HepG2 (cell line): ENCODE results near the gene VPS9D1. TPM values are rescaled to one million over a fixed set of nuclear protein-coding genes. Genes with fewer than 3 reads are reported as not detected.

Source experiments
- CBX1 ChIP-seq: IDR thresholded peaks from one replicate; pipeline ENCODE4 v1.6.1; 2016; ENCODE audit warnings: antibody characterized with exemption, low read depth
- DR1 ChIP-seq: sonication (generic); formaldehyde crosslinking; IDR thresholded peaks from 2 replicates; pipeline ENCODE4 v1.8.0; 2021; ENCODE audit warnings: mild to moderate bottlenecking, missing genetic modification reagents, inconsistent platforms
- FOXC1 ChIP-seq: sonication (generic); formaldehyde crosslinking; IDR thresholded peaks from 2 replicates; pipeline ENCODE4 v1.8.0; 2022; ENCODE audit warnings: mild to moderate bottlenecking, missing genetic modification reagents, borderline replicate concordance
- FOXO1 ChIP-seq: sonication (generic); formaldehyde crosslinking; IDR thresholded peaks from 2 replicates; pipeline ENCODE4 v1.4.0; 2020; ENCODE audit warnings: missing genetic modification reagents
- KAT8 ChIP-seq: IDR thresholded peaks from 2 replicates; pipeline ENCODE4 v1.6.1; 2016; ENCODE audit warnings: missing genetic modification reagents, missing compliant biosample characterization
- SALL1 ChIP-seq: sonication (generic); formaldehyde crosslinking; IDR thresholded peaks from 2 replicates; pipeline ENCODE4 v1.8.0; 2022; ENCODE audit warnings: mild to moderate bottlenecking, missing genetic modification reagents
- TAF1 ChIP-seq: sonication (generic); formaldehyde crosslinking; IDR thresholded peaks from 2 replicates; pipeline ENCODE4 v1.4.0; 2020; ENCODE audit warnings: missing genetic modification reagents
- ZBTB3 ChIP-seq: sonication (generic); formaldehyde crosslinking; IDR thresholded peaks from 2 replicates; pipeline ENCODE4 v1.4.0; 2020; ENCODE audit warnings: low read depth, mild to moderate bottlenecking, moderate library complexity, missing genetic modification reagents, borderline replicate concordance
- ZFP41 ChIP-seq: sonication (generic); formaldehyde crosslinking; IDR thresholded peaks from 2 replicates; pipeline ENCODE4 v1.4.0; 2020; ENCODE audit warnings: mild to moderate bottlenecking, missing genetic modification reagents, borderline replicate concordance
- ZFX ChIP-seq: sonication (generic); formaldehyde crosslinking; IDR thresholded peaks from 2 replicates; pipeline ENCODE4 v1.4.0; 2020; ENCODE audit warnings: mild to moderate bottlenecking, low read depth, missing genetic modification reagents, moderate library complexity
- ZNF567 ChIP-seq: sonication (generic); formaldehyde crosslinking; IDR thresholded peaks from 2 replicates; pipeline ENCODE4 v1.8.1; 2023; ENCODE audit warnings: mild to moderate bottlenecking, missing genetic modification reagents, borderline replicate concordance
- polyA plus RNA-seq, 8 experiments: library from polyadenylated mRNA; depleted of rRNA in 3 of 8; stranded (reverse) in 7 of 8; unstranded in 1 of 8; fragments of >200 nt; fragmentation: Illumina TruSeq in 4 of 8; extraction: Trizol in 4 of 8; gene quantifications; 2 replicates each; pipeline versions ENCODE4 v1.2.1 to v1.2.3, GENCODE V29; 2011 to 2016; ENCODE audit warnings: low read depth in 4 of 8, missing spikeins in 1 of 8, mixed read lengths in 1 of 8; ENCODE audit not compliant: insufficient read depth in 1 of 8
- total RNA-seq, 5 experiments: library from RNA; depleted of rRNA; stranded (reverse); fragments of >200 nt; fragmentation: Illumina TruSeq; extraction: Trizol; gene quantifications; 2 replicates each; pipeline ENCODE4 v1.2.3, GENCODE V29; 2016; ENCODE audit warnings: low read depth in 1 of 5
- TF ChIP-seq, protein P1 (sequence below): sonication (generic); formaldehyde crosslinking; IDR thresholded peaks from 2 replicates; pipeline ENCODE4 v1.4.0; 2020; ENCODE audit warnings: missing genetic modification reagents, mild to moderate bottlenecking, borderline replicate concordance
- TF ChIP-seq, protein P2 (sequence below): sonication (generic); formaldehyde crosslinking; IDR thresholded peaks from 2 replicates; pipeline ENCODE4 v1.5.1; 2020; ENCODE audit warnings: missing genetic modification reagents, mild to moderate bottlenecking, borderline replicate concordance
- TF ChIP-seq, protein P3 (sequence below): IDR thresholded peaks from 2 replicates; pipeline ENCODE4 v1.6.1; 2016
- TF ChIP-seq, protein P4 (sequence below): sonication (generic); formaldehyde crosslinking; IDR thresholded peaks from 2 replicates; pipeline ENCODE4 v1.5.0; 2020; ENCODE audit warnings: missing genetic modification reagents
- TF ChIP-seq, protein P5 (sequence below): sonication (generic); formaldehyde crosslinking; IDR thresholded peaks from 2 replicates; pipeline ENCODE4 v1.5.1; 2020; ENCODE audit warnings: mild to moderate bottlenecking, missing genetic modification reagents, borderline replicate concordance

VPS9D1 gene
- total and polyA plus RNA-seq, 2 of the 13 experiments (the other 11 are each of a cell fraction or from before 2014, with no cell fraction given) = 10.1 to 13.2 TPM

GRCh38 chr16:89657442-89658220, 63.1 kb downstream of the VPS9D1 start, which contains the start of the genes CHMP1A and SPATA33 (continued):
- TF ChIP-seq DR1 (CRISPR knock-in tag) (peak; percentile 15; the same call in 1 of the 2 replicates), SALL1 (CRISPR knock-in tag) (peak; percentile 68), TAF1 (CRISPR knock-in tag) (peak; percentile 80), FOXC1 (CRISPR knock-in tag) (peak; percentile 84; the same call in 1 of the 2 replicates), ZFX (peak; percentile 90), CBX1 (peak; percentile 77), ZBTB3 (0 out of 2 replicates have a peak, but pooled peaks have one; percentile 1), ZNF567 (CRISPR knock-in tag) (peak; percentile 83; the same call in 1 of the 2 replicates), ZFP41 (CRISPR knock-in tag) (peak; percentile 64; the same call in 1 of the 2 replicates), FOXO1 (no peak; the same call in 1 of the 2 replicates), KAT8 (CRISPR knock-in tag) (peak; percentile 96)
- TF ChIP-seq, protein P1, sequence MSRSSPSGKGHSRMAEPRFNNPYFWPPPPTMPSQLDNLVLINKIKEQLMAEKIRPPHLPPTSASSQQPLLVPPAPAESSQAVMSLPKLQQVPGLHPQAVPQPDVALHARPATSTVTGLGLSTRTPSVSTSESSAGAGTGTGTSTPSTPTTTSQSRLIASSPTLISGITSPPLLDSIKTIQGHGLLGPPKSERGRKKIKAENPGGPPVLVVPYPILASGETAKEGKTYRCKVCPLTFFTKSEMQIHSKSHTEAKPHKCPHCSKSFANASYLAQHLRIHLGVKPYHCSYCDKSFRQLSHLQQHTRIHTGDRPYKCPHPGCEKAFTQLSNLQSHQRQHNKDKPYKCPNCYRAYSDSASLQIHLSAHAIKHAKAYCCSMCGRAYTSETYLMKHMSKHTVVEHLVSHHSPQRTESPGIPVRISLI (CRISPR knock-in tag) = 0 out of 2 replicates have a peak, but pooled peaks have one; percentile 41
- TF ChIP-seq, protein P2, sequence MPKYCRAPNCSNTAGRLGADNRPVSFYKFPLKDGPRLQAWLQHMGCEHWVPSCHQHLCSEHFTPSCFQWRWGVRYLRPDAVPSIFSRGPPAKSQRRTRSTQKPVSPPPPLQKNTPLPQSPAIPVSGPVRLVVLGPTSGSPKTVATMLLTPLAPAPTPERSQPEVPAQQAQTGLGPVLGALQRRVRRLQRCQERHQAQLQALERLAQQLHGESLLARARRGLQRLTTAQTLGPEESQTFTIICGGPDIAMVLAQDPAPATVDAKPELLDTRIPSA (CRISPR knock-in tag) = peak; percentile 40; the same call in 1 of the 2 replicates
- TF ChIP-seq, protein P3, sequence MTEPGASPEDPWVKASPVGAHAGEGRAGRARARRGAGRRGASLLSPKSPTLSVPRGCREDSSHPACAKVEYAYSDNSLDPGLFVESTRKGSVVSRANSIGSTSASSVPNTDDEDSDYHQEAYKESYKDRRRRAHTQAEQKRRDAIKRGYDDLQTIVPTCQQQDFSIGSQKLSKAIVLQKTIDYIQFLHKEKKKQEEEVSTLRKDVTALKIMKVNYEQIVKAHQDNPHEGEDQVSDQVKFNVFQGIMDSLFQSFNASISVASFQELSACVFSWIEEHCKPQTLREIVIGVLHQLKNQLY (CRISPR knock-in tag) = peak; percentile 31; the same call in 1 of the 2 replicates
- TF ChIP-seq, protein P4, sequence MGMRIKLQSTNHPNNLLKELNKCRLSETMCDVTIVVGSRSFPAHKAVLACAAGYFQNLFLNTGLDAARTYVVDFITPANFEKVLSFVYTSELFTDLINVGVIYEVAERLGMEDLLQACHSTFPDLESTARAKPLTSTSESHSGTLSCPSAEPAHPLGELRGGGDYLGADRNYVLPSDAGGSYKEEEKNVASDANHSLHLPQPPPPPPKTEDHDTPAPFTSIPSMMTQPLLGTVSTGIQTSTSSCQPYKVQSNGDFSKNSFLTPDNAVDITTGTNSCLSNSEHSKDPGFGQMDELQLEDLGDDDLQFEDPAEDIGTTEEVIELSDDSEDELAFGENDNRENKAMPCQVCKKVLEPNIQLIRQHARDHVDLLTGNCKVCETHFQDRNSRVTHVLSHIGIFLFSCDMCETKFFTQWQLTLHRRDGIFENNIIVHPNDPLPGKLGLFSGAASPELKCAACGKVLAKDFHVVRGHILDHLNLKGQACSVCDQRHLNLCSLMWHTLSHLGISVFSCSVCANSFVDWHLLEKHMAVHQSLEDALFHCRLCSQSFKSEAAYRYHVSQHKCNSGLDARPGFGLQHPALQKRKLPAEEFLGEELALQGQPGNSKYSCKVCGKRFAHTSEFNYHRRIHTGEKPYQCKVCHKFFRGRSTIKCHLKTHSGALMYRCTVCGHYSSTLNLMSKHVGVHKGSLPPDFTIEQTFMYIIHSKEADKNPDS (CRISPR knock-in tag) = peak; percentile 73; the same call in 1 of the 2 replicates
- TF ChIP-seq, protein P5, sequence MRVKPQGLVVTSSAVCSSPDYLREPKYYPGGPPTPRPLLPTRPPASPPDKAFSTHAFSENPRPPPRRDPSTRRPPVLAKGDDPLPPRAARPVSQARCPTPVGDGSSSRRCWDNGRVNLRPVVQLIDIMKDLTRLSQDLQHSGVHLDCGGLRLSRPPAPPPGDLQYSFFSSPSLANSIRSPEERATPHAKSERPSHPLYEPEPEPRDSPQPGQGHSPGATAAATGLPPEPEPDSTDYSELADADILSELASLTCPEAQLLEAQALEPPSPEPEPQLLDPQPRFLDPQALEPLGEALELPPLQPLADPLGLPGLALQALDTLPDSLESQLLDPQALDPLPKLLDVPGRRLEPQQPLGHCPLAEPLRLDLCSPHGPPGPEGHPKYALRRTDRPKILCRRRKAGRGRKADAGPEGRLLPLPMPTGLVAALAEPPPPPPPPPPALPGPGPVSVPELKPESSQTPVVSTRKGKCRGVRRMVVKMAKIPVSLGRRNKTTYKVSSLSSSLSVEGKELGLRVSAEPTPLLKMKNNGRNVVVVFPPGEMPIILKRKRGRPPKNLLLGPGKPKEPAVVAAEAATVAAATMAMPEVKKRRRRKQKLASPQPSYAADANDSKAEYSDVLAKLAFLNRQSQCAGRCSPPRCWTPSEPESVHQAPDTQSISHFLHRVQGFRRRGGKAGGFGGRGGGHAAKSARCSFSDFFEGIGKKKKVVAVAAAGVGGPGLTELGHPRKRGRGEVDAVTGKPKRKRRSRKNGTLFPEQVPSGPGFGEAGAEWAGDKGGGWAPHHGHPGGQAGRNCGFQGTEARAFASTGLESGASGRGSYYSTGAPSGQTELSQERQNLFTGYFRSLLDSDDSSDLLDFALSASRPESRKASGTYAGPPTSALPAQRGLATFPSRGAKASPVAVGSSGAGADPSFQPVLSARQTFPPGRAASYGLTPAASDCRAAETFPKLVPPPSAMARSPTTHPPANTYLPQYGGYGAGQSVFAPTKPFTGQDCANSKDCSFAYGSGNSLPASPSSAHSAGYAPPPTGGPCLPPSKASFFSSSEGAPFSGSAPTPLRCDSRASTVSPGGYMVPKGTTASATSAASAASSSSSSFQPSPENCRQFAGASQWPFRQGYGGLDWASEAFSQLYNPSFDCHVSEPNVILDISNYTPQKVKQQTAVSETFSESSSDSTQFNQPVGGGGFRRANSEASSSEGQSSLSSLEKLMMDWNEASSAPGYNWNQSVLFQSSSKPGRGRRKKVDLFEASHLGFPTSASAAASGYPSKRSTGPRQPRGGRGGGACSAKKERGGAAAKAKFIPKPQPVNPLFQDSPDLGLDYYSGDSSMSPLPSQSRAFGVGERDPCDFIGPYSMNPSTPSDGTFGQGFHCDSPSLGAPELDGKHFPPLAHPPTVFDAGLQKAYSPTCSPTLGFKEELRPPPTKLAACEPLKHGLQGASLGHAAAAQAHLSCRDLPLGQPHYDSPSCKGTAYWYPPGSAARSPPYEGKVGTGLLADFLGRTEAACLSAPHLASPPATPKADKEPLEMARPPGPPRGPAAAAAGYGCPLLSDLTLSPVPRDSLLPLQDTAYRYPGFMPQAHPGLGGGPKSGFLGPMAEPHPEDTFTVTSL (CRISPR knock-in tag) = no peak
